ENCODE data around the gene GABBR2.
"Not testable (repeated sequence)": the region's sequence is repeated elsewhere in the genome, so short reads cannot be mapped to it uniquely, and the experiment has no call there.

GRCh38 chr9:98464156-98464690 lies 244.5 kb downstream of the GABBR2 start:
- TF ChIP-seq TAF1 (IDR thresholded peaks at IDR 0.05; ENCODE audit: borderline replicate concordance, low read depth, low read length); POLR2AphosphoS5 (IDR thresholded peaks at IDR 0.05; ENCODE audit: low read depth, low read length); POLR2A (IDR thresholded peaks at IDR 0.05; ENCODE audit: low read depth, low read length): not testable (repeated sequence)

Measured in GM12892 (cell line).